ENCODE results near the gene AMPD3.

Gene AMPD3

GRCh38 chr11:10539339-10539738 is 84.3 kb downstream of the AMPD3 start:
- DNase-seq (ENCODE audit: low read depth): no peak

DNA sequence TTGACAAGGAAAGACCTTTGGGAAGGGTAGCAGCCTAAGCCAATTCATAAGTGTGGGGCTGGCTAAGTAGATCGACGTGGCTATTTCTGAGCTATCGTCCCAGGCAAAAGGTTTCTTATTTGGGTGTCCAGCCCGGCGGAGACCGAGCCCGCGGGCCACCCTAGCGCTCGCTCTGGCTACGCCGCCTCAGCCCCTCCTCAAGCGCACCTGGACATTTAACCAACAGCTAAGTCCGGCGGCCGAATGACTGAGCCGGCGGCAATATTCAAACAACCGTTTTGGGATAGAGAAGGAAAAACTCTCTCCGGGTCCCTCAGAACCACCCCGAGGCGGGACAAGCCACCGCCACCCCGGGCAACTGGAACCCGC is 85.5 kb downstream of the AMPD3 start:
- DNase-seq (ENCODE audit: low read depth): no peak

DNA sequence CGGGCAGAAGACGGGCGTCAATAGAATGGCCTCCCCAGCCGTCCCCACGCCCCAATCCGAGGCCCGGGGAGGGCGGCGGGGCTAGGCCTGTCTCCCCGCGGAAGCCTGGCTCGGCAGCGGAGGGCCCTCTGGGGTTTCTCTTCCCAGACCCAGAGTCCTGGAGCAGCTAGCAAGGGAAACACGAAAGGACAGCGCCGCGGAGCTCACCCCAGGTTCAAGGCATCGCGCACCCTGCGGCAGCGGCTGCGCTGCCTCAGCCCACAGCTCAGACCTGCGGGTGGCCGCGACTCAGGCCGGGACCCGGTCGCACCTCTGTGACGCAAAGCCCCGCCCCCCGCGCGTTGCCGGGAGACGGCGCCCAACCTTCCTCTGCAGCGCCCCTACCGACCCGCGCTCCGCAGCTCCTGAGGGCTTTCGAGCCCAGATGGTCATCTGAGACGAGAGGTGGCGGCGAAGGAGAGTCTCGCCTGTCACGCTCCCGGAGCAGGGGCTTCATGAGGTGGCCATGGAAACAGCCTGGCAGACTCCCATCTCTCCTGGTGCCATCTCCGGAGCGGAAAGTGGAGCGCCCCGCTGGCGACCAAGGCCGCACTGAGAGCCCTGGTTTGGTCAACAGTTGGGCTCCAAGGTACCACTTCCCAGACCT is 86.0 kb downstream of the AMPD3 start, which contains the start of gene RNF141:
RNF141 (minus strand) TSS at position 273 of the 646 bp plus-strand sequence. CDS start 7,029 bp downstream, outside the sequence.
- DNase-seq (ENCODE audit: low read depth): peak; percentile 79

- no peak for DNase-seq (ENCODE audit: low read depth)
These were observed 86.5 kb downstream of the AMPD3 start for GRCh38 chr11:10541561-10541930.

GRCh38 chr11:10542776-10543175 is 87.7 kb downstream of the AMPD3 start:
- no peak for DNase-seq (ENCODE audit: low read depth)

- DNase-seq (ENCODE audit: low read depth): no peak
These were observed 88.7 kb downstream of the AMPD3 start for GRCh38 chr11:10543782-10544181.

GRCh38 chr11:10544491-10545465 is 89.7 kb downstream of the AMPD3 start:
- DNase-seq (ENCODE audit: low read depth): no peak

DNA sequence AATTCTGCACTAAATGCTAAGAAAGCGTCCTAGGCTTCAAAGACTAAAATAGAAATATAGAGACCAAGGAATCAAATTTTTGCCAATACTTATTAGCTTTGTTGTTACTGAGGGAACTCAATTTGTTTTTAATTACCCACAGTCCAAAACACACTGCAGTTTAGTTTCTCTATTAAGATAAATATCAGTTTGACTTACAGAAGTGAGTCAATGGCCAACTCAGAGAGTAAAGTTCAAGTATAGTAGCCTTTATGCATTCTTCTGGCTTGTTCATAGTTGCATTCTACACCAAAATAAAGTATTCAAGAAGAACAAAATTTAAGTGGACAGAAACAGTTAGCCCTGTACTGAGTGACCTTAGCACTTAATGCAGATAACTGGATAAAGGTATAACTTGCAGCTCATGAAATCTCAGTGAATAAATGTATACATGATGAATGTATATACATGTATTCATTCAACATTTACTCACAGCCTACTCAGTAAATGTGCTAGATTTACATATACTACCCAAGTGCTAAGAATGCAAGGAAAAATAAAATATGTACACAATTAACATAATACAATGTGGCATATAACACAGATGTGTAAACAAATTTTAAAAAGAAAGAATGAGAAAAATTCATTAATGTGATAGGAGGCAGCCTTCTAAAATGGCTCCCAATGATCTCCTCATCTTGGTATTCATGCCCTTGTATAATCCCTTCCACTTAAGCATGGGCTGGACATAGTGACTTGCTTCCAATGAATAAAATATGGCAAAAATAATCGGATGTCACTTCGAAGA is 95.6 kb downstream of the AMPD3 start:
- peak; percentile 59 for DNase-seq (ENCODE audit: low read depth)

GRCh38 chr11:10551290-10551592 is 96.2 kb downstream of the AMPD3 start:
- no peak for DNase-seq (ENCODE audit: low read depth)

DNA sequence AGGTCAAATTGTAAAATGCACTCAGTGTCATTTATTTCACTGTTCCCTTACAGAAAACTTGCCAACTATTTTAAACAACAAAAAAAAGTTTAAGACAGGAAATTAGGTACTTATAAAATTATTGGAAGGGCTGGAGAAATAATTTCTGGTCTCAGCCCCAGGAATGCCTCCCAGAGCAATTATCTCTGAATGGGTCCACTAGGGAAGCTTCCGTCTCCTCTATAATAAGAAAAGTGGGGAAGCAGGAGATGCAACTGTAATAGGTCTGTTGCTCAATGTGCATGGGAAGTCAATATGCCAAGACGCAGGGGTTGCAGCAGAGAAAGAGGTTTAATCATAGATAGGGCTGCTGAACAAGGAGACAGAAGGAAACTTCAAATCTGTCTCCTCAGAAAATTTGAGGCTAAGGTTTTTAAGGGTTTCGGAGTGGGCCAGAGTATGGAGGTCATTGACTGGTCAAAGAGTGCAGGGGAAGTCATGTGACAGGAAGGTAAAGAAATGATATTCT is 96.8 kb downstream of the AMPD3 start:
- DNase-seq (ENCODE audit: low read depth): no peak

DNA sequence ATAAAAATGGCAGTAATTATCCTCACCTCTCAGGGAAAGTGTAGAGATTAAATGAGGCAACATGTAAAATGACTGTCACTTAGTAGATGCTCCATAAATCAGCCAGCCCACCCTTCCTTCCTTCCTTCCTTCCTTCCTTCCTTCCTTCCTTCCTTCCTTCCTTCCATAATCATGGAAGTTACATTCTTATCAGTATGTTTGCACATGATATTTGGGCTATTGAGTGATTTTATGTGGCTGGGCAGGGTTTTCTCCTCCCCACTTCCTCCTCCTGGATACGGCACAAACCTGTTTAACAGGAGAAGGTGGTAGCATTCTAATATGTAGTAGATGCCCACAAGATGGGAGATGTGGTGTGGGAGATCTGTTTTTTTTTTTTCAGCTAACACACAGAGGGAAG is 101.5 kb downstream of the AMPD3 start:
- DNase-seq (ENCODE audit: low read depth): no peak
